Measurements from ENCODE around the gene CFAP46.
"Not testable (repeated sequence)": the region's sequence is repeated elsewhere in the genome, so short reads cannot be mapped to it uniquely, and the experiment has no call there.

CFAP46 gene

DNA sequence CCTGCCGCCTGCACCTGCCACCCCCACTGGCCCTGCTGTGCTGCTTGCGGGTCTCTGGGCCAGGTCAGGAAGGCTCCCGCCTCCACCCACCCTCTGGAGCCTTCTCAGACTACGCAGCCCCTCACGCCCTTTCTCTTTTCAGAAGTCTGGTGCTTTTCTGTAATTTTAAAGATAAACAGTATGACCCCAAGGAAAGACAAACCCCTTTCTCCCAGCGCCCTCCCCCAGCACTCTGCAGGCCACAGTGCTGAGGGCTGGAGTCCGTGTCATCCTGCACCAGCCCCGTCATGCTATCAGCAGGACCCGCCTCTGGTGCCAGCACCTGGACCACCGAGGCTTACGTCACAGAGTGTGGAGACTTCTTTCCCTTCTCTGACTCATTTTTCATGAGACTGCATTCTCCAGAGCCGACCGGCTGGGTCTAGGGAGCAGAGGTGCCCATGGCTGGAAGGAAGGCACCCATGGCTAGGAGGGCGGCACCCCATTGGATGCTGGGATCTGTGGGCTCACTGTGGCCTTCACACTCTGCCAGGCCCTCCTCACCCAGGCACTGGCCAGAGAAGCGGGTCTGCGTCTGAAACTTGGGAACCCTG is 53.4 kb downstream of the CFAP46 start:
- Histone ChIP-seq H3K9me3 (ENCODE audit: severe bottlenecking) (no peaks in the 10 kb centered on the region), H3K4me3 (ENCODE audit: low read depth, low read length) (no peak overlapping the region), H3K27ac (no peak overlapping the region), H3K27me3 (ENCODE audit: insufficient read depth, low read depth, severe bottlenecking) (no peaks in the 10 kb centered on the region), H3K36me3 (no peaks in the 10 kb centered on the region)
- TF ChIP-seq, protein P1, sequence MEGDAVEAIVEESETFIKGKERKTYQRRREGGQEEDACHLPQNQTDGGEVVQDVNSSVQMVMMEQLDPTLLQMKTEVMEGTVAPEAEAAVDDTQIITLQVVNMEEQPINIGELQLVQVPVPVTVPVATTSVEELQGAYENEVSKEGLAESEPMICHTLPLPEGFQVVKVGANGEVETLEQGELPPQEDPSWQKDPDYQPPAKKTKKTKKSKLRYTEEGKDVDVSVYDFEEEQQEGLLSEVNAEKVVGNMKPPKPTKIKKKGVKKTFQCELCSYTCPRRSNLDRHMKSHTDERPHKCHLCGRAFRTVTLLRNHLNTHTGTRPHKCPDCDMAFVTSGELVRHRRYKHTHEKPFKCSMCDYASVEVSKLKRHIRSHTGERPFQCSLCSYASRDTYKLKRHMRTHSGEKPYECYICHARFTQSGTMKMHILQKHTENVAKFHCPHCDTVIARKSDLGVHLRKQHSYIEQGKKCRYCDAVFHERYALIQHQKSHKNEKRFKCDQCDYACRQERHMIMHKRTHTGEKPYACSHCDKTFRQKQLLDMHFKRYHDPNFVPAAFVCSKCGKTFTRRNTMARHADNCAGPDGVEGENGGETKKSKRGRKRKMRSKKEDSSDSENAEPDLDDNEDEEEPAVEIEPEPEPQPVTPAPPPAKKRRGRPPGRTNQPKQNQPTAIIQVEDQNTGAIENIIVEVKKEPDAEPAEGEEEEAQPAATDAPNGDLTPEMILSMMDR (IDR thresholded peaks at IDR 0.05; ENCODE audit: low read depth, low read length), result no peak
- DNase-seq, result no peak

GRCh38 chr10:132888446-132888845 is 53.9 kb downstream of the CFAP46 start:
- H3K36me3 ChIP-seq; H3K4me3 ChIP-seq (ENCODE audit: low read depth, low read length); H3K9me3 ChIP-seq (ENCODE audit: severe bottlenecking); DNase-seq; H3K27me3 ChIP-seq (ENCODE audit: insufficient read depth, low read depth, severe bottlenecking); H3K27ac ChIP-seq: not testable (repeated sequence)

DNA sequence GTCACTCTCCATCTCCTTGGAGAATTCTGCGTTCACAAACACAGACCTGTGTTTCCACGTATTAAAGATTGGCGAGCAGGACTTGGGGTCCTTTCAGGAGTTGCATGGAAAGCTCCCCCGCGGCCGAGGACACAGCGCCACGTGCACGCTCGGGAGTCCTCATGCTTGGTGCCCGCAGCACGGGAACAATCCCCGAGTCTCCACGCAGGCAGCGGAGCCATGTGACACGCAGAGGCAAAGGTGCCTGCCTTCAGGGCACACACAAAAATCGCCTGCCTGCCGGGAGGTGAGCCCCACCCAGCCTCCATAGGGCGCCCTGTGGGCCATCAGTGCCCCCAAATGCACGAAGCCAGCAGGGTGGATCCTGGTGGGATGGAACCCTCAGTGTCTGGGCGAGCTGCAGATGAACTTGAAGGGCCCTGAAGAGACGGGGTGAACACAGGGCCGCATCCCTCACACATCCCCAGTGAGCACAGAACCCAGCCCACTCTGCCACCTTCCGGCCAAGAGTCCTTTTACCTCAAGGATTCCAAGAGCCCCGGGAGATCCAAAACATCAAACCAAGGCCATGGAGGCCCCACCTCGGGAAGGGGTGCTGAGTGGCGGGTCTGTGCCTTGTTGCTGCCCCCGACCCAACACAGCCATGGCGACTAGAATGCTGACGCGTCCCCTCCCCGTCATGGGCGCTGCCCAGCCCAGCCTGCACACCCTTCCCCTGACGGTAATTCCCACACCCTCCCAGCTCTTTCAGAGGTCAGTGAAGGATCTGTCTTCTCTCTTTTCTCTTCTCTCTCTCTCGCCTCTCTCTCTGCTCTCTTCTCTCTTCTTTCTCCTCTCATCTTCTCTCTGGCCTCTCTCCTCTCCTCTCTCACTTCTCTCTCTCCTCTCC is 55.9 kb downstream of the CFAP46 start:
- TF ChIP-seq, protein P1 (IDR thresholded peaks at IDR 0.05; ENCODE audit: low read depth, low read length), result no peak
- H3K36me3 ChIP-seq, result no peaks in the 10 kb centered on the region
- no peak for DNase-seq
- H3K4me3 ChIP-seq (ENCODE audit: low read depth, low read length), result no peak overlapping the region
- no peak overlapping the region for H3K27ac ChIP-seq
- H3K27me3 ChIP-seq (ENCODE audit: insufficient read depth, low read depth, severe bottlenecking), result no peaks in the 10 kb centered on the region
- H3K9me3 ChIP-seq (ENCODE audit: severe bottlenecking), result no peaks in the 10 kb centered on the region

- Histone ChIP-seq H3K27ac (no peak overlapping the region), H3K4me3 (ENCODE audit: low read depth, low read length) (no peak overlapping the region), H3K9me3 (ENCODE audit: severe bottlenecking) (no peaks in the 10 kb centered on the region), H3K36me3 (no peaks in the 10 kb centered on the region), H3K27me3 (ENCODE audit: insufficient read depth, low read depth, severe bottlenecking) (no peaks in the 10 kb centered on the region)
- DNase-seq, result no peak
- TF ChIP-seq, protein P1 (IDR thresholded peaks at IDR 0.05; ENCODE audit: low read depth, low read length), result no peak
Observed at GRCh38 chr10:132885451-132886210, 56.7 kb downstream of the CFAP46 start.

DNA sequence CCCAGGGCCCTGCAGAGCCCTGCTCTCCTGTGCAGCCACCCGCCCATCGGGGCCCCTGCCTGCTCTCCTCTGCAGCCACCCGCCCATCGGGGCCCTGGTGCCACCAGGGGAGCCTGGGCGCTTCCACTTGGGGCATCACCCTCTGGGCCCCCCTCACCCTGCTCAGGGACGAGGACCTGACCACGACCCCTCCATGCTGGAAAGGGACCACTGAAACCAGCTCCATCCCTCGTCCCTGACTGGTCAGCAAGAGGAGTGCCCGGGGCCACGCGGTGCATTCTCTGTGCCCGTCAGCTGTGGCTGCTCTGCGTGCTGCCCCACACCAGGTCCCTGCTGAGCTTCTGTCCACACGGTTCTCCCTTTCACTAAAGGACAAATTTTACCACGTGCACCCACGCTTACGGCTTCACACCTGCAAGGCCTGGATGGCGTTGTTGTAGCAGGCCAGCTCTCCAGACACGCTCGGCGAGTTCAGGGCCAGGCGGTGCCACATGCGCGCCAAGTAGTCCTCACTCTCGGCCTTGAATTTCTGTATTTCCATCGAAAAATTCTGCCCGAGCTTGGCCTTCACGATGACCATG is 57.6 kb downstream of the CFAP46 start:
- Histone ChIP-seq H3K9me3 (ENCODE audit: severe bottlenecking) (no peaks in the 10 kb centered on the region), H3K4me3 (ENCODE audit: low read depth, low read length) (no peak overlapping the region), H3K36me3 (no peaks in the 10 kb centered on the region), H3K27me3 (ENCODE audit: insufficient read depth, low read depth, severe bottlenecking) (no peaks in the 10 kb centered on the region), H3K27ac (no peak overlapping the region)
- no peak for DNase-seq
- TF ChIP-seq, protein P1 (IDR thresholded peaks at IDR 0.05; ENCODE audit: low read depth, low read length), result no peak

- Histone ChIP-seq H3K4me3 (ENCODE audit: low read depth, low read length) (no peak overlapping the region), H3K27me3 (ENCODE audit: insufficient read depth, low read depth, severe bottlenecking) (no peaks in the 10 kb centered on the region), H3K9me3 (ENCODE audit: severe bottlenecking) (no peaks in the 10 kb centered on the region), H3K36me3 (no peaks in the 10 kb centered on the region), H3K27ac (no peak overlapping the region)
- DNase-seq, result no peak
- TF ChIP-seq, protein P1 (IDR thresholded peaks at IDR 0.05; ENCODE audit: low read depth, low read length), result no peak
Observed at GRCh38 chr10:132884041-132884440, 58.3 kb downstream of the CFAP46 start.
